Kidney (tissue), 14 donors: ENCODE data around the gene DOCK6. TPM values are rescaled to one million over a fixed set of nuclear protein-coding genes. Genes with fewer than 3 reads are reported as not detected.
A peak's percentile ranks its signal among the peaks of the same experiment; 100 is the strongest.

Experiments used
- DNase-seq, 5 donors: peaks; one replicate each; pipeline ENCODE4 v3.0.0-alpha.2; 2013 to 2020
- FAIRE-seq: peaks from 2 replicates; lab custom pipeline; 2012; peaks lifted over from hg19 to GRCh38; lab: Jason Lieb, UNC
- H3K27ac ChIP-seq, 2 donors: one replicate each; pipeline ENCODE4 v1.7.0; 2013; ENCODE audit warnings: low read depth in 2 of 2, low read length in 2 of 2, inconsistent platforms in 1 of 2
- H3K27me3 ChIP-seq: one replicate; pipeline ENCODE4 v1.7.1; 2013; ENCODE audit warnings: low read length, inconsistent platforms; ENCODE audit not compliant: control insufficient read depth, insufficient read depth
- H3K36me3 ChIP-seq, 3 donors: one replicate each; pipeline versions ENCODE4 v1.7.0 to v1.7.1; 2013; ENCODE audit warnings: low read length in 3 of 3, control low read depth in 1 of 3, inconsistent platforms in 1 of 3; ENCODE audit not compliant: insufficient read depth in 3 of 3, control insufficient read depth in 2 of 3
- H3K4me1 ChIP-seq, 3 donors: one replicate each; pipeline versions ENCODE4 v1.7.0 to v1.7.1; 2013; ENCODE audit warnings: low read length in 3 of 3, inconsistent platforms in 1 of 3, low read depth in 1 of 3; ENCODE audit not compliant: control insufficient read depth in 2 of 3, insufficient read depth in 2 of 3
- H3K4me3 ChIP-seq, 3 donors: one replicate each; pipeline versions ENCODE4 v1.7.0 to v1.8.1; 2013; ENCODE audit warnings: low read length in 3 of 3, control low read depth in 1 of 3, inconsistent platforms in 1 of 3
- H3K9ac ChIP-seq, 3 donors: one replicate each; pipeline versions ENCODE4 v1.7.0 to v1.7.1; 2013; ENCODE audit warnings: low read length in 3 of 3, control low read depth in 1 of 3, inconsistent platforms in 1 of 3
- H3K9me3 ChIP-seq, 3 donors: one replicate each; pipeline versions ENCODE4 v1.7.0 to v1.7.1; 2013; ENCODE audit warnings: low read length in 3 of 3, control low read depth in 1 of 3, inconsistent platforms in 1 of 3; ENCODE audit not compliant: control insufficient read depth in 2 of 3, insufficient read depth in 1 of 3
- intact Hi-C: fragments of 100-400 bp; cut with DNase I; formaldehyde crosslinking; loops from one replicate; pipeline ENCODE4 v1.11.1; 2022
- polyA plus RNA-seq: library from polyadenylated mRNA; stranded (reverse); fragments of 350-450 nt; fragmentation: Illumina TruSeq; extraction: RNeasy Lipid Tissue Mini Kit (QIAGEN cat#74804); gene quantifications from one replicate; pipeline ENCODE4 v1.2.3, GENCODE V29; 2014; ENCODE audit warnings: low read depth, low replicate concordance; ENCODE audit not compliant: insufficient read depth
- total RNA-seq: library from RNA; stranded (reverse); fragmentation: NEBNext Ultra II Directional; extraction: Animal tissue kit (Norgen Biotek cat#: 25700); gene quantifications from one replicate; pipeline ENCODE4 v1.2.1, GENCODE V29; 2021
- TF ChIP-seq, protein P1 (sequence below): IDR thresholded peaks from 3 replicates; pipeline ENCODE4 v1.5.1; 2012; ENCODE audit warnings: mild to moderate bottlenecking, moderate library complexity, borderline replicate concordance; ENCODE audit not compliant: insufficient read depth; ENCODE audit errors: extremely low read depth
- donor health status: control.
- donor health status: control.
- donor health status: control.
- donor health status: control.
- donor health status: control.
- donor health status: DM: yes; HTN: yes; CAD: no.
- donor health status: Normal renal cell carcinoma (clear cell type).

Gene DOCK6
- total and polyA plus RNA-seq, 2 donors from 2014 or later, result 45.8 to 112 TPM

DNA sequence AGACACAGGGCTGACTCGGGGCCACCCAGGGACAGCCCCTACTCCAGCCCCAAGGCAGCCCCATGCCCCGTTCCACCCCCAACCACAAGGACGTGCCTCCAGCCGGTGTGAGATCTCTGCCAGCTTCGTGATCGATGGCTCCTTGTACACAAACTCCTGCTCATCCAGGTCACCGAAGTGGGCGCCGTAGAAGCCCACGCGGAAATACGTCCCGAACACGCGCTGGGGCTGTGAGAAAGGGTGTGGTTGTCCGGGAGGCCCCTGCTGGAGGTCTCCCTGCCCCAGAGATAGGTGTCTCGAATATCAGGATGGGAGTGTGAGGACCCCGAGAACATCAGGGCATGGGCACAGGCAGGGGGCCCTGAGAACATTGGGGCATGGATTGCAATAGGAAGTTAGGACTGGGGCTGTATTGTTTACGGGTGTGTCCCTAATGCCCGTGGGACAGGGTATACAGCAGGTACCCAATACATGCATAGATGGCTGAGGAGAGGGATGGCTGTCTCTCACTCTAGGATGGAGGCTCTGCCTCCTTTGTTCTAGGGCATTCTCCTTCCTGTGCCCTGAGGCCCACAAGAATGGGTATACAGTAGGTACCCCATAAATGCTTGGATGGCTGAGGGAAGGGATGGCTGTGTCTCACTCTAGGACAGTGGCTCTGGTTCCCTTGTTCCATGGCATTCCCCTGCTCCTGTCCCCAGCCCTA lies 59.7 kb downstream of the DOCK6 start:
- intact Hi-C loops, result loop anchor here (5.0 kb wide), 1 partner anchor 65 kb away; no protein-coding TSS in a partner anchor
- FAIRE-seq, result no peak

DNA sequence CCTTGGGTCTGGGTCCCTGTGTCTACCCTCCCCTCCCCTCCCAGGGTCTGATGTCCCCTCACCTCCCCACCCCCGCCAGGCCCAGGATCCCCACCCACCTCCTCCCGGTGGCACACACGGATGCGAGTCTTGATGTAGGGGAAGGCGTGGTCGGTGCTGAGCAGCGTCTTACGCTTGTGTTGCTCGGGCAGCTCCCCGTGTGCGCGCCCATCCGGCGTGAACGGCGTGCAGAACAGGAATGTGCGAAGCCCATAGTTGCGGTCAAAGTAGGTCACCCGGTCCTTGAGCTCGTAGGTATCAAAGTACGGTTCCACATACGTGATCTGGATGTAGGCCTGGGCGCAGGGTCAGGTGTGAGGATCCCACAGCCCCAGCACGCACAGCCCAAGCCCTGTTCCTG lies 60.5 kb downstream of the DOCK6 start:
- Histone ChIP-seq H3K27me3 (no peaks in the 10 kb centered on the region), H3K4me3 (no peak overlapping the region), H3K9me3 (no peaks in the 10 kb centered on the region), H3K4me1 (peaks cover 0 to 19% (median 18%) of the 10 kb centered on the region in 3 donors), H3K9ac (no peak overlapping the region), H3K27ac (no peak overlapping the region), H3K36me3 (peaks cover 0 to 7% (median 0%) of the 10 kb centered on the region in 3 donors)
- intact Hi-C loops, result loop anchor here (5.0 kb wide), 1 partner anchor 64 kb away; no protein-coding TSS in a partner anchor
- TF ChIP-seq, protein P1, sequence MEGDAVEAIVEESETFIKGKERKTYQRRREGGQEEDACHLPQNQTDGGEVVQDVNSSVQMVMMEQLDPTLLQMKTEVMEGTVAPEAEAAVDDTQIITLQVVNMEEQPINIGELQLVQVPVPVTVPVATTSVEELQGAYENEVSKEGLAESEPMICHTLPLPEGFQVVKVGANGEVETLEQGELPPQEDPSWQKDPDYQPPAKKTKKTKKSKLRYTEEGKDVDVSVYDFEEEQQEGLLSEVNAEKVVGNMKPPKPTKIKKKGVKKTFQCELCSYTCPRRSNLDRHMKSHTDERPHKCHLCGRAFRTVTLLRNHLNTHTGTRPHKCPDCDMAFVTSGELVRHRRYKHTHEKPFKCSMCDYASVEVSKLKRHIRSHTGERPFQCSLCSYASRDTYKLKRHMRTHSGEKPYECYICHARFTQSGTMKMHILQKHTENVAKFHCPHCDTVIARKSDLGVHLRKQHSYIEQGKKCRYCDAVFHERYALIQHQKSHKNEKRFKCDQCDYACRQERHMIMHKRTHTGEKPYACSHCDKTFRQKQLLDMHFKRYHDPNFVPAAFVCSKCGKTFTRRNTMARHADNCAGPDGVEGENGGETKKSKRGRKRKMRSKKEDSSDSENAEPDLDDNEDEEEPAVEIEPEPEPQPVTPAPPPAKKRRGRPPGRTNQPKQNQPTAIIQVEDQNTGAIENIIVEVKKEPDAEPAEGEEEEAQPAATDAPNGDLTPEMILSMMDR, result no peak
- DNase-seq (no peak), FAIRE-seq (no peak)

More for the DNA sequence above, 59.7 kb downstream of the DOCK6 start:
- peak in 1 of 5 donors; percentile 71 for DNase-seq
- Histone ChIP-seq H3K27me3 (no peaks in the 10 kb centered on the region), H3K4me3 (no peak overlapping the region), H3K4me1 (peaks cover 0 to 19% (median 18%) of the 10 kb centered on the region in 3 donors), H3K36me3 (peaks cover 0 to 7% (median 0%) of the 10 kb centered on the region in 3 donors), H3K9ac (peak overlapping the region in 1 of 3 donors; percentile 1), H3K27ac (peak overlapping the region; percentile 75 to 85), H3K9me3 (no peaks in the 10 kb centered on the region)
- TF ChIP-seq, protein P1, result no peak

- no peak for DNase-seq
- no peak overlapping the region for H3K4me3 ChIP-seq
- H3K36me3 ChIP-seq, result peaks cover 0 to 7% (median 0%) of the 10 kb centered on the region in 3 donors
- no peak overlapping the region for H3K27ac ChIP-seq
- peaks cover 0 to 24% (median 18%) of the 10 kb centered on the region in 3 donors for H3K4me1 ChIP-seq
- FAIRE-seq, result no peak
- H3K9me3 ChIP-seq, result no peaks in the 10 kb centered on the region
- no peak overlapping the region for H3K9ac ChIP-seq
- intact Hi-C loops, result loop anchor here (5.0 kb wide), 1 partner anchor 64 kb away; no protein-coding TSS in a partner anchor
- TF ChIP-seq, protein P1, result no peak
- H3K27me3 ChIP-seq, result no peaks in the 10 kb centered on the region
These were observed 61.4 kb downstream of the DOCK6 start for GRCh38 chr19:11200931-11201330.
